Mesothelial cell of epicardium (in vitro differentiated cells): ENCODE data around the gene ARPC1A. TPM values are rescaled to one million over a fixed set of nuclear protein-coding genes. Genes with fewer than 3 reads are reported as not detected.
A peak's percentile ranks its signal among the peaks of the same experiment; 100 is the strongest.

Experiments
- DNase-seq, 2 experiments: peaks; one replicate each; pipeline ENCODE4 v3.0.0; 2021; ENCODE audit warnings: low spot score in 2 of 2; ENCODE audit not compliant: unreplicated experiment in 2 of 2
- H3K27ac Mint-ChIP-seq: 2 replicates; pipeline ENCODE4 v1.8.0; 2021; ENCODE audit warnings: mixed read lengths
- H3K27me3 Mint-ChIP-seq: 2 replicates; pipeline ENCODE4 v1.8.0; 2021; ENCODE audit warnings: low read depth, mixed read lengths
- H3K36me3 Mint-ChIP-seq: 2 replicates; pipeline ENCODE4 v1.8.0; 2021; ENCODE audit warnings: mixed read lengths
- H3K4me1 Mint-ChIP-seq: 2 replicates; pipeline ENCODE4 v1.8.0; 2021; ENCODE audit warnings: mixed read lengths
- H3K4me3 Mint-ChIP-seq: 2 replicates; pipeline ENCODE4 v1.8.0; 2021; ENCODE audit warnings: mild to moderate bottlenecking, moderate library complexity, mixed read lengths
- H3K9me3 Mint-ChIP-seq: 2 replicates; pipeline ENCODE4 v1.8.0; 2021; ENCODE audit warnings: mixed read lengths
- total RNA-seq: library from RNA; stranded (reverse); gene quantifications from 3 replicates; pipeline ENCODE4 v1.2.1, GENCODE V29; 2021
- TF ChIP-seq, protein P1 (sequence below): fragments of 200-600 bp; sonication (generic); IDR thresholded peaks from one replicate; pipeline ENCODE4 v1.5.0; 2021; ENCODE audit warnings: antibody characterized with exemption; ENCODE audit not compliant: unreplicated experiment

ARPC1A gene
- total RNA-seq, 1 donor from 2014 or later, result 99.3 TPM

DNA sequence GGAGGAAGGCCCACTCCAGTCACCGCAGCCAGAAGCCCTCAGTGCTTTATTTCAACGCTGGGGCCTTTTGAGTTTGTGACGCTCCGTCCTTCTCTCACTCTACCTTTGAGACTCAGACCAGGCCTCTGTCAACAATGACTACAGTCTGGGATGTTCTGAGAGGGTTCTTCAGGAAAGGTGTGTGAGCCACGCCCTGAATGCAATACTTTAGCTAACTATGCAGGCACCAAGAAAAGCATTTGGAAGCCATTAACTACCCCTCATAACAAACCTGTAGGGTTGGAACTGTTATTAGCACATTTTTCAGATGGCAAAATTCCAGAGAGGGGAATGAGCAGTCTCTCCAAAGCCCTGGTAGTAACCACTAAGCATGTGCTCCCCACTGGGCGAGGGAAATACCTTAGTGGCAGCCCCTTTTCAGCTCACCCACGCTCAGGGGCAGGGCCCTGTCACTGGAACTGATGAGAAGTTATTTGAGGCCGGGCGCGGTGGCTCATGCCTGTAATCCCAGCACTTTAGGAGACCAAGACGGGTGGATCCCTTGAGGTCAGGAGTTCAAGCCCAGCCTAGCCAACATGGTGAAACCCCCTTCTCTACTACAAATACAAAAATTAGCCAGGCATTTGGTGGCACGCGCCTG lies 43.2 kb downstream of the ARPC1A start:
- H3K27me3 Mint-ChIP-seq, result no peaks in the 10 kb centered on the region
- H3K27ac Mint-ChIP-seq, result peak overlapping the region; percentile 83
- H3K4me1 Mint-ChIP-seq, result peaks cover 30% of the 10 kb centered on the region
- TF ChIP-seq, protein P1, sequence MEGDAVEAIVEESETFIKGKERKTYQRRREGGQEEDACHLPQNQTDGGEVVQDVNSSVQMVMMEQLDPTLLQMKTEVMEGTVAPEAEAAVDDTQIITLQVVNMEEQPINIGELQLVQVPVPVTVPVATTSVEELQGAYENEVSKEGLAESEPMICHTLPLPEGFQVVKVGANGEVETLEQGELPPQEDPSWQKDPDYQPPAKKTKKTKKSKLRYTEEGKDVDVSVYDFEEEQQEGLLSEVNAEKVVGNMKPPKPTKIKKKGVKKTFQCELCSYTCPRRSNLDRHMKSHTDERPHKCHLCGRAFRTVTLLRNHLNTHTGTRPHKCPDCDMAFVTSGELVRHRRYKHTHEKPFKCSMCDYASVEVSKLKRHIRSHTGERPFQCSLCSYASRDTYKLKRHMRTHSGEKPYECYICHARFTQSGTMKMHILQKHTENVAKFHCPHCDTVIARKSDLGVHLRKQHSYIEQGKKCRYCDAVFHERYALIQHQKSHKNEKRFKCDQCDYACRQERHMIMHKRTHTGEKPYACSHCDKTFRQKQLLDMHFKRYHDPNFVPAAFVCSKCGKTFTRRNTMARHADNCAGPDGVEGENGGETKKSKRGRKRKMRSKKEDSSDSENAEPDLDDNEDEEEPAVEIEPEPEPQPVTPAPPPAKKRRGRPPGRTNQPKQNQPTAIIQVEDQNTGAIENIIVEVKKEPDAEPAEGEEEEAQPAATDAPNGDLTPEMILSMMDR, result no peak
- peaks cover 2% of the 10 kb centered on the region for H3K36me3 Mint-ChIP-seq
- DNase-seq, result no peak
- H3K4me3 Mint-ChIP-seq, result no peak overlapping the region
- H3K9me3 Mint-ChIP-seq, result no peaks in the 10 kb centered on the region

GRCh38 chr7:99369767-99370391 lies 44.2 kb downstream of the ARPC1A start:
- DNase-seq, result no peak
- no peaks in the 10 kb centered on the region for H3K9me3 Mint-ChIP-seq
- no peaks in the 10 kb centered on the region for H3K36me3 Mint-ChIP-seq
- peaks cover 30% of the 10 kb centered on the region for H3K4me1 Mint-ChIP-seq
- H3K4me3 Mint-ChIP-seq, result no peak overlapping the region
- peak overlapping the region; percentile 39 for H3K27ac Mint-ChIP-seq
- TF ChIP-seq, protein P1, result no peak
- H3K27me3 Mint-ChIP-seq, result no peaks in the 10 kb centered on the region

DNA sequence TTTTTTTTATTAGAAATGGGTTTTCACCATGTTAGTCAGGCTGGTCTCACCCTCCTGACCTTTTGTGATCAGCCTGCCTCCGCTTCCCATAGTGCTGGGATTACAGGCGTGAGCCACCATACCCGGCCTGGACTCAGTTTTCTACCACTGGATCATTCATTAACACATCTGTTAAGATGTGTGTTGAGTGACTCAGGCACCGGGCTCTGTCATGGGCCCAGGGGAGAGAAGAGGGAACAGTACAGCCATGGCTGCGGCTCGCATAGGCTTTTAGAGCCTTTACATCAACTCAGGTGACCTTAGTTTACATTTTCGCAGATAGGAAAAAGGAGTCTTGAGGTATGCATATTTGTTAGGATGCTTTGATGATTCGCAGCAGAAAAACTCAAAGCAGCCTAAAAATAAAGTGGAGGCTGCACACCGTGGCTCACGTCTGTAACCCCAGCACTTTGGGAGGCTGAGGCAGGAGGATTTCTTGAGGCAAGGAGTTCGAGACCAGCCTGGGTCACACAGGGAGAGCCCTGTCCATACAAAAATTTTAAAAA lies 45.8 kb downstream of the ARPC1A start:
- peaks cover 24% of the 10 kb centered on the region for H3K4me1 Mint-ChIP-seq
- H3K4me3 Mint-ChIP-seq, result no peak overlapping the region
- no peaks in the 10 kb centered on the region for H3K36me3 Mint-ChIP-seq
- H3K27ac Mint-ChIP-seq, result no peak overlapping the region
- no peaks in the 10 kb centered on the region for H3K27me3 Mint-ChIP-seq
- TF ChIP-seq, protein P1, result no peak
- no peak for DNase-seq
- H3K9me3 Mint-ChIP-seq, result no peaks in the 10 kb centered on the region

- Mint-ChIP-seq H3K27ac (peak overlapping the region; percentile 93), H3K9me3 (no peaks in the 10 kb centered on the region), H3K4me3 (peak overlapping the region; percentile 68), H3K27me3 (no peaks in the 10 kb centered on the region), H3K36me3 (no peaks in the 10 kb centered on the region), H3K4me1 (peaks cover 19% of the 10 kb centered on the region)
- no peak for DNase-seq
- TF ChIP-seq, protein P1, result no peak
Observed at GRCh38 chr7:99372275-99373090, 46.8 kb downstream of the ARPC1A start.

DNA sequence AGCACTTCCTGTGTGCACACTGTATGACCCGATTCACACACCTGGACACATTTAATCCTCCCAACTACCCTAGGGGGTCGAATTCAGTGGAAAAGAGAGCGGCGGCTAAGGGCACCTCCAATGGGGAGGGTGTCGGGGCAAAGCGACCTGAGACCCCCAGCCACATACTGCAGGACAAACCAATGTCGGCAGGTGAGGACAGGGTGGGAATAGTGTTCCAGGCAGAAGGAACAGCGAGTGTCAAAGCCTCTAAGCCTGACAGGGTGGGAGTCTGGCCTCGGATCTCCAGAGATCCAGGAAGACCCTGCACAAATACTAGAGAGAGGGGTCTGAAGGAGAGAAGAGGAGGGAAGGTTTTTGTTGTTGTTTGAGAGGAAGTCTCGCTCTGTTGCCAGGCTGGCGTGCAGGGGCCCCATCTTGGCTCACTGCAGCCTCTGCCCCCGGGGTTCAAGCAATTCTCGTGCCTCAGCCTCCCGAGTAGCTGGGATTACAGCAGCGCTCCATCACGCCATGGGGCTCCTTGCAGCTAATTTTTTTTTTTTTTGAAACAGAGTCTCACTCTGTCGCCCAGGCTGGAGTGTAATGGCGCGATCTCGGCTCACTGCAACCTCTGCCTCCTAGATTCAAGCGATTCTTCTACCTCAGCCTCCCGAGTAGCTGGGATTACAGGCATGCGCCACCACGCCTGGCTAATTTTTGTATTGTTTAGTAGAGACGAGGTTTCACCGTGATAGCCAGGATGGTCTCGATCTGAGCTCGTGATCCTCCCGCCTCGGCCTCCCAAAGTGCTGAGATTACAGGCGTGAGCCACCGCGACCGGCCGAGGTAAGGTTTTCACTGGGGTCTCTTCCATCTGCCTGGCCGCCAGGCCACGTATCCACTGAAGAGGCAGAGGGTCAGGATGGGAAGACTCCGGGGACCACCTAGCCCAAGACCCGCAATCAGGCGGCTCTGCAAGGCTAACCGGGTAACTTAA lies 47.7 kb downstream of the ARPC1A start:
- H3K27me3 Mint-ChIP-seq, result no peaks in the 10 kb centered on the region
- H3K9me3 Mint-ChIP-seq, result no peaks in the 10 kb centered on the region
- no peak for DNase-seq
- TF ChIP-seq, protein P1, result no peak
- H3K36me3 Mint-ChIP-seq, result no peaks in the 10 kb centered on the region
- H3K4me3 Mint-ChIP-seq, result peak overlapping the region; percentile 68
- H3K27ac Mint-ChIP-seq, result peak overlapping the region; percentile 93
- peaks cover 19% of the 10 kb centered on the region for H3K4me1 Mint-ChIP-seq
